Tibial nerve (tissue), 3 donors: ENCODE measurements around the gene FBXL7.

Experiments
- POLR2A ChIP-seq, 2 donors: fragments of 450-650 bp; IDR thresholded peaks; one replicate each; pipeline ENCODE4 v1.6.1; 2017; ENCODE audit warnings: antibody characterized with exemption in 2 of 2, mild to moderate bottlenecking in 2 of 2, moderate library complexity in 2 of 2
- TF ChIP-seq, protein P1 (sequence below), 5 experiments: fragments of 200-600 bp in 3 of 5; fragments of 450-650 bp in 2 of 5; sonication (generic) in 3 of 5; IDR thresholded peaks; one replicate each; pipeline ENCODE4 v1.5.1; 2016 to 2019; ENCODE audit warnings: antibody characterized with exemption in 5 of 5, mild to moderate bottlenecking in 3 of 5, moderate library complexity in 2 of 5

DNA sequence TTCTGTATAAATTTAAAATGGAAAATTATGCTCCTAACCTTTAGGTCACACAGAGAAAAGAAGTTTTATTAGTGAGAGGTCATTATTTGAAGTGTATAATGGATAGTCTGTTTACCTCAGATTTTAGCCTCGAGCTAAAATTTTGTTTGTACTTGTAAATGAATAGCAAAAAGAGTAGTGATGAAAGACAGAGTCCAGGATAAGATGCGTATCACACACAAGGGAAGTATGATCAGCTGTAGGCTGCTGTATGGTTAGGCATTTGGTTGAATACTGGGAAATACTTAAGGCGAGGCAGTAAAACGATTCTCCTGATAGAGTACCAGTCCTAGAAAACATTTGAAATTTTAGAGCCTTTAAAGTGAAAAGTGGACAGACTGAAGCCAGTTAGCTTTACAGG, 92.7 kb downstream of the FBXL7 start:
- TF ChIP-seq, protein P1, sequence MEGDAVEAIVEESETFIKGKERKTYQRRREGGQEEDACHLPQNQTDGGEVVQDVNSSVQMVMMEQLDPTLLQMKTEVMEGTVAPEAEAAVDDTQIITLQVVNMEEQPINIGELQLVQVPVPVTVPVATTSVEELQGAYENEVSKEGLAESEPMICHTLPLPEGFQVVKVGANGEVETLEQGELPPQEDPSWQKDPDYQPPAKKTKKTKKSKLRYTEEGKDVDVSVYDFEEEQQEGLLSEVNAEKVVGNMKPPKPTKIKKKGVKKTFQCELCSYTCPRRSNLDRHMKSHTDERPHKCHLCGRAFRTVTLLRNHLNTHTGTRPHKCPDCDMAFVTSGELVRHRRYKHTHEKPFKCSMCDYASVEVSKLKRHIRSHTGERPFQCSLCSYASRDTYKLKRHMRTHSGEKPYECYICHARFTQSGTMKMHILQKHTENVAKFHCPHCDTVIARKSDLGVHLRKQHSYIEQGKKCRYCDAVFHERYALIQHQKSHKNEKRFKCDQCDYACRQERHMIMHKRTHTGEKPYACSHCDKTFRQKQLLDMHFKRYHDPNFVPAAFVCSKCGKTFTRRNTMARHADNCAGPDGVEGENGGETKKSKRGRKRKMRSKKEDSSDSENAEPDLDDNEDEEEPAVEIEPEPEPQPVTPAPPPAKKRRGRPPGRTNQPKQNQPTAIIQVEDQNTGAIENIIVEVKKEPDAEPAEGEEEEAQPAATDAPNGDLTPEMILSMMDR (IDR thresholded peaks at IDR 0.05) = no peak
- TF ChIP-seq POLR2A (IDR thresholded peaks at IDR 0.05) = no peak
